A549 treated with AZD9567 at 1 μM for 4 hours (cell line): Measurements from ENCODE around the gene DGKG. TPM values are rescaled to one million over a fixed set of nuclear protein-coding genes. Genes with fewer than 3 reads are reported as not detected.

ENCODE experiments used
- total RNA-seq: library from RNA; stranded (reverse); fragments of 200-300 nt; extraction: Qiagen RNA extraction; gene quantifications from 5 replicates; pipeline ENCODE4 v1.2.3, GENCODE V29; 2022; ENCODE audit not compliant: insufficient read depth

The DGKG gene
- total RNA-seq, result 5.8 to 6.9 TPM (median 6.1 TPM) in 5 replicates

GRCh38 chr3:186361762-186362536, at the start of gene DGKG:
Gene DGKG (minus strand): TSS chr3:186362234. CDS start chr3:186320459, 41,775 bp downstream.

GRCh38 chr3:186108941-186109865, 252.8 kb downstream of the DGKG start, which contains the start of gene ETV5:
Gene ETV5 (minus strand): TSS chr3:186109089. CDS start chr3:186105868, 3,221 bp downstream.

Other genes starting within 250 kb of the DGKG start
- gene CRYGS, start 182.1 kb upstream of the DGKG start, total RNA-seq, result 0.91 to 1.2 TPM (median 1.0 TPM) in 4 of 5 replicates, not detected in the other
- gene TBCCD1, start 205.1 kb upstream of the DGKG start, total RNA-seq, result 6.5 to 10.0 TPM (median 7.1 TPM) in 5 replicates
- 47.8 to 52.6 TPM (median 51.5 TPM) in 5 replicates for gene DNAJB11, start 208.5 kb upstream of the DGKG start, total RNA-seq